PC-3 (cell line): Measurements from ENCODE around the gene TMEM40. TPM values are rescaled to one million over a fixed set of nuclear protein-coding genes. Genes with fewer than 3 reads are reported as not detected.
"Not testable (repeated sequence)": the region's sequence is repeated elsewhere in the genome, so short reads cannot be mapped to it uniquely, and the experiment has no call there.

Experiments
- ATAC-seq: fragments of 200-7000 bp; cut with Tn5 transposase; 2 replicates; pipeline ENCODE4 v1.9.1; 2020; ENCODE audit warnings: mild to moderate bottlenecking, moderate library complexity
- BruUV-seq: library from RNA; stranded (reverse); fragments of 400-500 nt; replicated peaks from 2 replicates; lab custom pipeline; 2021; lab: Mats Ljungman, UMichigan
- CTCF ChIA-PET: fragments of 300-600 bp; sonication (Branson Sonifier 250); formaldehyde crosslinking; loops from one replicate; lab custom pipeline; 2022; ENCODE audit warnings: antibody characterized with exemption; lab: Charles Lee
- POLR2A ChIA-PET: fragments of 300-600 bp; sonication (Branson Sonifier 250); formaldehyde crosslinking; loops from one replicate; lab custom pipeline; 2022; ENCODE audit warnings: antibody characterized with exemption; ENCODE audit not compliant: unreplicated experiment; lab: Charles Lee
- DNase-seq: peaks from one replicate; pipeline ENCODE4 v3.0.0-alpha.2; 2015
- H2AFZ ChIP-seq: fragments of 300-600 bp; sonication (generic); 2 replicates; pipeline ENCODE4 v1.6.0; 2016; ENCODE audit warnings: antibody characterized with exemption, low read length
- H3F3A ChIP-seq: fragments of 300-600 bp; sonication (generic); one replicate; pipeline ENCODE4 v1.6.0; 2017; ENCODE audit warnings: antibody characterized with exemption, low read length, control low read depth, mild to moderate bottlenecking; ENCODE audit not compliant: unreplicated experiment
- H3K27ac ChIP-seq: fragments of 300-600 bp; sonication (generic); 2 replicates; pipeline ENCODE4 v1.5.1; 2016; ENCODE audit warnings: mild to moderate bottlenecking, low read length
- H3K27me3 ChIP-seq: fragments of 300-600 bp; sonication (generic); 2 replicates; pipeline ENCODE4 v1.6.1; 2016; ENCODE audit warnings: low read length, mixed read lengths
- H3K36me3 ChIP-seq: fragments of 300-600 bp; sonication (generic); 2 replicates; pipeline ENCODE4 v1.6.1; 2016; ENCODE audit warnings: low read depth, mixed run types, low read length, mixed read lengths
- H3K4me1 ChIP-seq: fragments of 300-600 bp; sonication (generic); 2 replicates; pipeline ENCODE4 v1.5.1; 2016; ENCODE audit warnings: low read length; ENCODE audit not compliant: insufficient read depth
- H3K4me2 ChIP-seq: fragments of 300-600 bp; sonication (generic); 2 replicates; pipeline ENCODE4 v1.6.0; 2016; ENCODE audit warnings: low read length
- H3K4me3 ChIP-seq: fragments of 300-600 bp; sonication (generic); 2 replicates; pipeline ENCODE4 v1.5.1; 2016; ENCODE audit warnings: mild to moderate bottlenecking, low read length, mixed read lengths
- H3K79me2 ChIP-seq: fragments of 300-600 bp; sonication (generic); 2 replicates; pipeline ENCODE4 v1.6.1; 2017; ENCODE audit warnings: low read length, mixed read lengths
- H3K9ac ChIP-seq: fragments of 300-600 bp; sonication (generic); 2 replicates; pipeline ENCODE4 v1.6.0; 2016; ENCODE audit warnings: mild to moderate bottlenecking, low read length
- H3K9me2 ChIP-seq: fragments of 300-600 bp; sonication (generic); replicated peaks from 2 replicates; pipeline ENCODE4 v1.6.1; 2016; ENCODE audit warnings: mixed run types, low read length, mixed read lengths
- H3K9me3 ChIP-seq: fragments of 300-600 bp; sonication (generic); 2 replicates; pipeline ENCODE4 v1.6.1; 2016; ENCODE audit warnings: low read length, mixed read lengths
- H4K20me1 ChIP-seq: fragments of 300-600 bp; sonication (generic); 2 replicates; pipeline ENCODE4 v1.6.1; 2016; ENCODE audit warnings: low read length, mixed read lengths
- CTCF ChIP-seq: fragments of 300-600 bp; sonication (generic); conservative IDR thresholded peaks from 2 replicates; pipeline ENCODE4 v1.5.1; 2017; ENCODE audit warnings: antibody characterized with exemption, low read depth, mild to moderate bottlenecking, low read length
- EZH2 ChIP-seq: fragments of 300-600 bp; sonication (generic); IDR thresholded peaks from one replicate; pipeline ENCODE4 v1.6.1; 2017; ENCODE audit warnings: antibody characterized with exemption, mild to moderate bottlenecking, low read length; ENCODE audit not compliant: unreplicated experiment
- EZH2phosphoT487 ChIP-seq: fragments of 300-600 bp; sonication (generic); IDR thresholded peaks from 2 replicates; pipeline ENCODE4 v1.6.1; 2018; ENCODE audit warnings: mild to moderate bottlenecking, antibody characterized with exemption, low read length, borderline replicate concordance
- intact Hi-C: fragments of 100-400 bp; cut with micrococcal nuclease; formaldehyde crosslinking; loops from 2 replicates; pipeline ENCODE4 v1.9.0; 2023
- total RNA-seq: library from RNA; depleted of rRNA; stranded (reverse); fragments of >200 nt; gene quantifications from 2 replicates; pipeline ENCODE4 v1.2.3, GENCODE V29; 2014

Gene TMEM40
- total RNA-seq, 1 experiment from 2014 or later = 10.4 TPM

DNA sequence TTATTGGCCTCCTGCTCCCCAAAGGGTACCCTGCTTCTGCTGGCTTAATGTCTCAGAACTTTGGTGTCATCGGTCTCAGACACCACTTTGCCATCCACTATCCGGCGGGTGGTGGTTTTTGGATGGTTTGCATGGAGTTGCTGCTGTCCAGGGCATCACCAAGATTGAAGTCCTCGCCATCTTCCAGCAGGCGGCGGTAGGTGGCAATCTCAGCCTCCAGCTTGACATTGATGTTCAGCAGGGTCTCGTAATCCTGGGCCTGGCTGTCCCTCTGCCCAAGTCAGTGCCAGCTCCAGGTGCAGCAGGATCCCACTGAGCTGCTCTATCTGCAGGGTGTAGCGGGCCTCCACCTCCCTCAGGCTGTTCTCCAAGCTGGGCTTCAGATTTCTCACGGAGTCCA is 28.3 kb upstream of the TMEM40 start:
- H3K4me2 ChIP-seq, H3K9me2 ChIP-seq, H3K36me3 ChIP-seq, H2AFZ ChIP-seq, BruUV-seq, H4K20me1 ChIP-seq, H3K4me1 ChIP-seq, H3K9me3 ChIP-seq, H3K27me3 ChIP-seq, H3K79me2 ChIP-seq, H3K9ac ChIP-seq, H3K4me3 ChIP-seq, H3F3A ChIP-seq, H3K27ac ChIP-seq: not testable (repeated sequence)
- DNase-seq (peak; percentile 63), ATAC-seq (peak; percentile 29; the same call in 1 of the 2 replicates)
- TF ChIP-seq CTCF = peak; percentile 48
- POLR2A ChIA-PET = interaction anchor here (0.6 kb wide), 1 partner anchor 23 kb away, joined by 3 read pairs; no protein-coding TSS in a partner anchor
- intact Hi-C loops = loop anchor here (1.0 to 5.0 kb wide), 2 partner anchors 65 to 105 kb away; no protein-coding TSS in a partner anchor
- CTCF ChIA-PET = interaction anchor here (0.6 to 1.2 kb wide), 4 partner anchors 23 to 764 kb away, joined by 3 to 6 read pairs (median 4); no protein-coding TSS in a partner anchor

- Histone ChIP-seq H3K79me2 (no peaks in the 10 kb centered on the region), H3K27me3 (no peaks in the 10 kb centered on the region), H3K9ac (no peak overlapping the region), H2AFZ (no peak overlapping the region), H3F3A (no peaks in the 10 kb centered on the region), H3K9me3 (no peaks in the 10 kb centered on the region), H3K27ac (no peak overlapping the region), H3K4me1 (no peaks in the 10 kb centered on the region), H3K4me3 (no peak overlapping the region), H3K9me2 (no peaks in the 10 kb centered on the region), H3K4me2 (no peak overlapping the region), H3K36me3 (no peaks in the 10 kb centered on the region), H4K20me1 (no peaks in the 10 kb centered on the region)
- ChIA-PET POLR2A (no interaction called here), CTCF (no interaction called here)
- ATAC-seq (no peak), DNase-seq (no peak)
- no peak for TF ChIP-seq EZH2
- TF ChIP-seq CTCF = no peak
- TF ChIP-seq EZH2phosphoT487 = no peak
- intact Hi-C loops = loop anchor here (5.0 kb wide), 1 partner anchor 63 kb away; no protein-coding TSS in a partner anchor
- no TSS peak for BruUV-seq
Measured at GRCh38 chr3:12785096-12785495, 26.0 kb upstream of the TMEM40 start.

- ATAC-seq (no peak), DNase-seq (no peak)
- Histone ChIP-seq H3K36me3 (no peaks in the 10 kb centered on the region), H3K4me3 (no peak overlapping the region), H2AFZ (no peak overlapping the region), H3K4me2 (no peak overlapping the region), H3K27ac (no peak overlapping the region), H3F3A (no peaks in the 10 kb centered on the region), H3K9me3 (no peaks in the 10 kb centered on the region), H3K79me2 (no peaks in the 10 kb centered on the region), H3K9me2 (no peaks in the 10 kb centered on the region), H4K20me1 (no peaks in the 10 kb centered on the region), H3K4me1 (no peaks in the 10 kb centered on the region), H3K9ac (no peak overlapping the region), H3K27me3 (no peaks in the 10 kb centered on the region)
- no TSS peak for BruUV-seq
- CTCF ChIA-PET = no interaction called here
- POLR2A ChIA-PET = no interaction called here
- no peak for TF ChIP-seq EZH2
- intact Hi-C loops = no loop called here
Measured at GRCh38 chr3:12782172-12782815, 23.2 kb upstream of the TMEM40 start.
